Measurements from ENCODE around the gene CCDC169.

GRCh38 chr13:36275190-36276002 is 22.2 kb downstream of the CCDC169 start:
- TF ChIP-seq, protein P1, sequence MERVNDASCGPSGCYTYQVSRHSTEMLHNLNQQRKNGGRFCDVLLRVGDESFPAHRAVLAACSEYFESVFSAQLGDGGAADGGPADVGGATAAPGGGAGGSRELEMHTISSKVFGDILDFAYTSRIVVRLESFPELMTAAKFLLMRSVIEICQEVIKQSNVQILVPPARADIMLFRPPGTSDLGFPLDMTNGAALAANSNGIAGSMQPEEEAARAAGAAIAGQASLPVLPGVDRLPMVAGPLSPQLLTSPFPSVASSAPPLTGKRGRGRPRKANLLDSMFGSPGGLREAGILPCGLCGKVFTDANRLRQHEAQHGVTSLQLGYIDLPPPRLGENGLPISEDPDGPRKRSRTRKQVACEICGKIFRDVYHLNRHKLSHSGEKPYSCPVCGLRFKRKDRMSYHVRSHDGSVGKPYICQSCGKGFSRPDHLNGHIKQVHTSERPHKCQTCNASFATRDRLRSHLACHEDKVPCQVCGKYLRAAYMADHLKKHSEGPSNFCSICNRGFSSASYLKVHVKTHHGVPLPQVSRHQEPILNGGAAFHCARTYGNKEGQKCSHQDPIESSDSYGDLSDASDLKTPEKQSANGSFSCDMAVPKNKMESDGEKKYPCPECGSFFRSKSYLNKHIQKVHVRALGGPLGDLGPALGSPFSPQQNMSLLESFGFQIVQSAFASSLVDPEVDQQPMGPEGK (CRISPR knock-in tag; IDR thresholded peaks at IDR 0.05; ENCODE audit: borderline replicate concordance): no peak
- TF ChIP-seq OSR1 (CRISPR knock-in tag; IDR thresholded peaks at IDR 0.05): no peak
- TF ChIP-seq ZNF565 (CRISPR knock-in tag; conservative IDR thresholded peaks at IDR 0.05; ENCODE audit: low read depth): no peak
- TF ChIP-seq ZC3H10 (CRISPR knock-in tag; IDR thresholded peaks at IDR 0.05): no peak
- no peak for TF ChIP-seq TSHZ2 (CRISPR knock-in tag; IDR thresholded peaks at IDR 0.05)
